GM12873 (cell line): Measurements from ENCODE around the gene IGF1.

Experiments
- CTCF ChIP-seq: IDR thresholded peaks from 2 replicates; pipeline ENCODE4 v1.5.1; 2012; ENCODE audit warnings: low read depth, mild to moderate bottlenecking, moderate library complexity, low read length, control low read depth; ENCODE audit not compliant: insufficient read depth; ENCODE audit errors: missing control alignments

IGF1 gene

GRCh38 chr12:102351322-102351721 lies 129.0 kb downstream of the IGF1 start:
- no peak for TF ChIP-seq CTCF

GRCh38 chr12:102350070-102350469 lies 130.3 kb downstream of the IGF1 start:
- TF ChIP-seq CTCF: no peak

- no peak for TF ChIP-seq CTCF
These were observed 131.3 kb downstream of the IGF1 start for GRCh38 chr12:102349079-102349478.

GRCh38 chr12:102347811-102348210 lies 132.6 kb downstream of the IGF1 start:
- TF ChIP-seq CTCF: no peak
